Glutamatergic neuron (in vitro differentiated cells): ENCODE data around the gene HNF1B. TPM values are rescaled to one million over a fixed set of nuclear protein-coding genes. Genes with fewer than 3 reads are reported as not detected.

Experiments
- DNase-seq: peaks from one replicate; pipeline ENCODE4 v3.0.0; 2022
- H3K27ac Mint-ChIP-seq: one replicate; pipeline ENCODE4 v1.8.0; 2020; ENCODE audit warnings: mild to moderate bottlenecking, mixed read lengths, inconsistent platforms; ENCODE audit not compliant: unreplicated experiment
- H3K27me3 Mint-ChIP-seq: one replicate; pipeline ENCODE4 v1.8.0; 2020; ENCODE audit warnings: mild to moderate bottlenecking, moderate library complexity, mixed read lengths, inconsistent platforms; ENCODE audit not compliant: unreplicated experiment
- H3K36me3 Mint-ChIP-seq: one replicate; pipeline ENCODE4 v1.8.0; 2020; ENCODE audit warnings: mild to moderate bottlenecking, mixed read lengths, inconsistent platforms; ENCODE audit not compliant: unreplicated experiment
- H3K4me1 Mint-ChIP-seq: one replicate; pipeline ENCODE4 v1.8.0; 2020; ENCODE audit warnings: mild to moderate bottlenecking, low read depth, mixed read lengths, inconsistent platforms; ENCODE audit not compliant: unreplicated experiment
- H3K4me3 Mint-ChIP-seq: one replicate; pipeline ENCODE4 v1.8.0; 2020; ENCODE audit warnings: mild to moderate bottlenecking, mixed read lengths, inconsistent platforms; ENCODE audit not compliant: unreplicated experiment
- H3K9me3 Mint-ChIP-seq: one replicate; pipeline ENCODE4 v1.8.0; 2020; ENCODE audit warnings: mild to moderate bottlenecking, moderate library complexity, mixed read lengths, inconsistent platforms; ENCODE audit not compliant: unreplicated experiment
- total RNA-seq: library from RNA; stranded (reverse); fragmentation: NEBNext Ultra II Directional; extraction: Animal tissue kit (Norgen Biotek cat#: 25700); gene quantifications from one replicate; pipeline ENCODE4 v1.2.1, GENCODE V29; 2021; ENCODE audit not compliant: unreplicated experiment
- TF ChIP-seq, protein P1 (sequence below): fragments of 200-600 bp; sonication (generic); IDR thresholded peaks from one replicate; pipeline ENCODE4 v1.5.0; 2021; ENCODE audit not compliant: partially characterized antibody, unreplicated experiment

The HNF1B gene
- total RNA-seq, 1 donor from 2014 or later = not detected

- TF ChIP-seq, protein P1, sequence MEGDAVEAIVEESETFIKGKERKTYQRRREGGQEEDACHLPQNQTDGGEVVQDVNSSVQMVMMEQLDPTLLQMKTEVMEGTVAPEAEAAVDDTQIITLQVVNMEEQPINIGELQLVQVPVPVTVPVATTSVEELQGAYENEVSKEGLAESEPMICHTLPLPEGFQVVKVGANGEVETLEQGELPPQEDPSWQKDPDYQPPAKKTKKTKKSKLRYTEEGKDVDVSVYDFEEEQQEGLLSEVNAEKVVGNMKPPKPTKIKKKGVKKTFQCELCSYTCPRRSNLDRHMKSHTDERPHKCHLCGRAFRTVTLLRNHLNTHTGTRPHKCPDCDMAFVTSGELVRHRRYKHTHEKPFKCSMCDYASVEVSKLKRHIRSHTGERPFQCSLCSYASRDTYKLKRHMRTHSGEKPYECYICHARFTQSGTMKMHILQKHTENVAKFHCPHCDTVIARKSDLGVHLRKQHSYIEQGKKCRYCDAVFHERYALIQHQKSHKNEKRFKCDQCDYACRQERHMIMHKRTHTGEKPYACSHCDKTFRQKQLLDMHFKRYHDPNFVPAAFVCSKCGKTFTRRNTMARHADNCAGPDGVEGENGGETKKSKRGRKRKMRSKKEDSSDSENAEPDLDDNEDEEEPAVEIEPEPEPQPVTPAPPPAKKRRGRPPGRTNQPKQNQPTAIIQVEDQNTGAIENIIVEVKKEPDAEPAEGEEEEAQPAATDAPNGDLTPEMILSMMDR = no peak
- H3K9me3 Mint-ChIP-seq = peaks cover 3% of the 10 kb centered on the region
- H3K27ac Mint-ChIP-seq = no peak overlapping the region
- no peaks in the 10 kb centered on the region for H3K4me1 Mint-ChIP-seq
- H3K36me3 Mint-ChIP-seq = no peaks in the 10 kb centered on the region
- no peak overlapping the region for H3K4me3 Mint-ChIP-seq
- DNase-seq = no peak
- no peaks in the 10 kb centered on the region for H3K27me3 Mint-ChIP-seq
These were observed 66.8 kb downstream of the HNF1B start for GRCh38 chr17:37678036-37678435.

DNA sequence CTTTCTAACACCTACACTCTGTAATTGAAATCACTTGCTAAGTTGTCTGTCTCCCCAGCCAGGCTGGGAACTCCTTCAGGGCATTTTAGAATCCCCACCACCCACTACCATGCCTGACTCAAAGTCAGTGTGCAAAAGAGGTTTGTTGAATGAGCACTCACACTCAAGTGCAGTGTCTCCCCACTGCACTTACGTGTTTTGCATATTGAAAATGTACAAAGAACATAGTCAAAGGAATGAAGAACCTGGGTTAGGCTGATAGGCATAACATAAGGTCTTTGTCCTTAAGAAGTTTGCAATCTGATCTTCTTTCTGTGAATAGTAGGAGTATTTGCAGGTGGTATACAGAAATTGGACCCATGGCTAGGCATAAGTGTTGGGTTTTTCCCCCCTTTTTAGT lies 67.8 kb downstream of the HNF1B start:
- Mint-ChIP-seq H3K4me3 (no peak overlapping the region), H3K9me3 (peaks cover 3% of the 10 kb centered on the region), H3K36me3 (no peaks in the 10 kb centered on the region), H3K27me3 (no peaks in the 10 kb centered on the region), H3K27ac (no peak overlapping the region), H3K4me1 (no peaks in the 10 kb centered on the region)
- TF ChIP-seq, protein P1 = no peak
- DNase-seq = no peak

DNA sequence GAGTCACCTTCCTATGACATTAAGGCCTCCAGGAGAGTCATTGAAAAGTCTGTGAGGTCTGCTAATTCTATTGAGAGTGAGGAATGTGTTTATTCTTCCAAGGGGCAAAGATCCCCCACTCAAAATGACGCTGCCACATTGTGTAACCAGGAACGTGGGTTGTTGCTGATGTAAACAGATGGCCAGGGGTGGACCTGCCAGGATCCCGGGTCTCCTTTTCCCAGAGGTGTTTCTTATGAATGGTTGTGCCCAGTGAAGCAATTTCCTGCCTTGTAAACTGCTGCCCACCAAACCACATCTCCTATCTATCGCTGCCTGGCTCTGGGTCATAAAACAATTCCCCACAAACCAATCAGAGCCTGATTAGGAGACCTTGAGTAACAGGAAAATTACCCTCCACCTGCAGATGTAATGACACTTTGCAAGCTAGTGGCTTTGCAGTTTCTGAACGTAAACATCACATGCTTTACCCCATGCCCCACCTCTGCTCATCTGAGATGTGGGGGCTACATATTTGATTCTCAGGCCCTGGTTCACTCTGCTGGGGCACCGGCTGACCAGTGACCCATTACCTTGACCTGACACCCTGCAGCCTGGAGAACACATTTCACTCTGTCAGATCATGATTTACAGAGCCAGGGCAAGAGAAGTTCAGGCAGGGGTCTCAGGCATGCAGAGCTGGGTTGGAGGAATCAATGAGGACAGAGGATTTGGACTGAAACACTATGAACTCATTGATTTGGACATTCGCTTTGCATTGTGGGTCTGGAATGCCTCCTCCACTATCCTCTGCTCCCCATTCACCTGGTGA lies 68.5 kb downstream of the HNF1B start:
- peaks cover 1% of the 10 kb centered on the region for H3K9me3 Mint-ChIP-seq
- H3K4me1 Mint-ChIP-seq = no peaks in the 10 kb centered on the region
- DNase-seq = no peak
- TF ChIP-seq, protein P1 = no peak
- H3K27me3 Mint-ChIP-seq = no peaks in the 10 kb centered on the region
- no peaks in the 10 kb centered on the region for H3K36me3 Mint-ChIP-seq
- no peak overlapping the region for H3K4me3 Mint-ChIP-seq
- H3K27ac Mint-ChIP-seq = no peak overlapping the region

GRCh38 chr17:37674511-37674910 lies 70.3 kb downstream of the HNF1B start:
- TF ChIP-seq, protein P1 = no peak
- H3K36me3 Mint-ChIP-seq = no peaks in the 10 kb centered on the region
- peaks cover 1% of the 10 kb centered on the region for H3K9me3 Mint-ChIP-seq
- no peak overlapping the region for H3K4me3 Mint-ChIP-seq
- no peak for DNase-seq
- no peaks in the 10 kb centered on the region for H3K27me3 Mint-ChIP-seq
- no peak overlapping the region for H3K27ac Mint-ChIP-seq
- H3K4me1 Mint-ChIP-seq = no peaks in the 10 kb centered on the region

DNA sequence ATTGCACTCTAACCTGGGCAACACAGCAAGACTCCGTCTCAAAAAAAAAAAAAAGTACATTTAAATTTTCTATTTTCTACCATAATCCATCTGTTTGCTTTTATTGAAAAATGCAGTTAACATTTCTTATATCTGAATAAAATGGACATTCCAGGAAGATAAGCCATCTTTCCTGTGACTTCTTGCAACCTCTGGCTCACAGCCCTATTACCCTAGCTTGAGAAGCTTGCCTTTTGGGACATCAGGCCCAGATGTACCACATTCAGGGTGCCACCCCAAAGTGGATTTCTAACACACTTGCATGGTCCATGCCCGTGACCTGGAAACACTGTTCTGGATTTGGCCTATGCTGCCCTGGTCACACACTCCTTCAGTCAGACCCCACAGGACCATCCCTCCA lies 71.5 kb downstream of the HNF1B start:
- H3K4me1 Mint-ChIP-seq = no peaks in the 10 kb centered on the region
- no peak overlapping the region for H3K27ac Mint-ChIP-seq
- H3K4me3 Mint-ChIP-seq = no peak overlapping the region
- H3K27me3 Mint-ChIP-seq = no peaks in the 10 kb centered on the region
- no peaks in the 10 kb centered on the region for H3K36me3 Mint-ChIP-seq
- DNase-seq = no peak
- no peaks in the 10 kb centered on the region for H3K9me3 Mint-ChIP-seq
- TF ChIP-seq, protein P1 = no peak
